H1 (cell line): Measurements from ENCODE around the gene SPTBN1. TPM values are rescaled to one million over a fixed set of nuclear protein-coding genes. Genes with fewer than 3 reads are reported as not detected.

Source experiments
- NANOG ChIP-seq: IDR thresholded peaks from 2 replicates; pipeline ENCODE4 v1.6.1; 2011; ENCODE audit warnings: low read length, low read depth, mild to moderate bottlenecking, inconsistent platforms; ENCODE audit not compliant: insufficient read depth, poor library complexity, severe bottlenecking
- RAD21 ChIP-seq, 2 experiments: IDR thresholded peaks in 1 of 2; conservative IDR thresholded peaks in 1 of 2; 2 replicates each; pipeline ENCODE4 v1.6.1; 2011; ENCODE audit warnings: low read depth in 2 of 2, low read length in 2 of 2, improper control_type of control experiment in 1 of 2, inconsistent platforms in 1 of 2, mild to moderate bottlenecking in 1 of 2, moderate library complexity in 1 of 2
- SP1 ChIP-seq: IDR thresholded peaks from 2 replicates; pipeline ENCODE4 v1.6.1; 2011; ENCODE audit warnings: low read depth, low read length
- TCF12 ChIP-seq: IDR thresholded peaks from 2 replicates; pipeline ENCODE4 v1.6.1; 2011; ENCODE audit warnings: low read depth, mild to moderate bottlenecking, low read length
- polyA plus RNA-seq, 7 experiments: library from polyadenylated mRNA; depleted of rRNA in 3 of 7; stranded (reverse) in 5 of 7; unstranded in 2 of 7; fragments of >200 nt in 5 of 7; fragments of 200-250 nt in 2 of 7; gene quantifications; 1 replicate in 5 of 7; 2 replicates in 1 of 7; 4 replicates in 1 of 7; pipeline versions ENCODE4 v1.2.1 to v1.2.3, GENCODE V29; 2011 to 2013; ENCODE audit warnings: missing spikeins in 2 of 7, mixed read lengths in 2 of 7
- total RNA-seq: library from RNA; stranded (reverse); fragmentation: NEBNext Ultra II Directional; extraction: Animal tissue kit (Norgen Biotek cat#: 25700); gene quantifications from 2 replicates; pipeline ENCODE4 v1.2.1, GENCODE V29; 2021
- TF ChIP-seq, protein P1 (sequence below): IDR thresholded peaks from 2 replicates; pipeline ENCODE4 v1.6.1; 2011; ENCODE audit warnings: low read length, improper control_type of control experiment
- TF ChIP-seq, protein P2 (sequence below): IDR thresholded peaks from 2 replicates; pipeline ENCODE4 v1.6.1; 2012; ENCODE audit warnings: inconsistent platforms

Gene SPTBN1
- total and polyA plus RNA-seq, 2 of the 8 experiments (the other 6 are each of a cell fraction or from before 2014, with no cell fraction given) = 31.8 to 180 TPM

- TF ChIP-seq NANOG = no peak
- TF ChIP-seq, protein P1, sequence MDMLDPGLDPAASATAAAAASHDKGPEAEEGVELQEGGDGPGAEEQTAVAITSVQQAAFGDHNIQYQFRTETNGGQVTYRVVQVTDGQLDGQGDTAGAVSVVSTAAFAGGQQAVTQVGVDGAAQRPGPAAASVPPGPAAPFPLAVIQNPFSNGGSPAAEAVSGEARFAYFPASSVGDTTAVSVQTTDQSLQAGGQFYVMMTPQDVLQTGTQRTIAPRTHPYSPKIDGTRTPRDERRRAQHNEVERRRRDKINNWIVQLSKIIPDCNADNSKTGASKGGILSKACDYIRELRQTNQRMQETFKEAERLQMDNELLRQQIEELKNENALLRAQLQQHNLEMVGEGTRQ = no peak
- TF ChIP-seq RAD21 (IDR thresholded peaks at IDR 0.05 in 1 of 2, conservative IDR thresholded peaks at IDR 0.05 in 1 of 2; ENCODE audit: low read depth in 2 of 2, low read length in 2 of 2) = no peak
- no peak for TF ChIP-seq SP1
- TF ChIP-seq TCF12 = no peak
- TF ChIP-seq, protein P2, sequence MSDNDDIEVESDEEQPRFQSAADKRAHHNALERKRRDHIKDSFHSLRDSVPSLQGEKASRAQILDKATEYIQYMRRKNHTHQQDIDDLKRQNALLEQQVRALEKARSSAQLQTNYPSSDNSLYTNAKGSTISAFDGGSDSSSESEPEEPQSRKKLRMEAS = no peak
These were observed 146.7 kb downstream of the SPTBN1 start (continued) for GRCh38 chr2:54602736-54603322.
